Gastrocnemius medialis (tissue), 4 donors: ENCODE measurements around the gene MFAP4. TPM values are rescaled to one million over a fixed set of nuclear protein-coding genes. Genes with fewer than 3 reads are reported as not detected.

ENCODE experiments used
- ATAC-seq, 2 donors: fragments of 150-250 bp; one replicate each; pipeline ENCODE4 v1.9.1; 2016
- DNase-seq, 2 donors: peaks; one replicate each; pipeline ENCODE4 v3.0.0-alpha.2; 2019
- H3K27ac ChIP-seq, 4 donors: fragments of 200-600 bp; sonication (generic); 1 replicate in 1 of 4; 2 replicates in 3 of 4; pipeline ENCODE4 v1.5.1; 2016 to 2018; ENCODE audit warnings: mild to moderate bottlenecking in 2 of 4, moderate library complexity in 1 of 4
- H3K27me3 ChIP-seq, 3 donors: fragments of 200-600 bp; sonication (generic) in 2 of 3; 1 replicate in 1 of 3; 2 replicates in 2 of 3; pipeline versions ENCODE4 v1.5.1 to v1.6.0; 2016 to 2019; ENCODE audit warnings: mild to moderate bottlenecking in 1 of 3, moderate library complexity in 1 of 3
- H3K36me3 ChIP-seq, 2 donors: fragments of 200-600 bp; sonication (generic) in 1 of 2; one replicate each; pipeline ENCODE4 v1.5.1; 2017 to 2018
- H3K4me1 ChIP-seq, 2 donors: fragments of 200-600 bp; sonication (generic) in 1 of 2; one replicate each; pipeline ENCODE4 v1.5.1; 2016 to 2017; ENCODE audit warnings: mild to moderate bottlenecking in 2 of 2
- H3K4me3 ChIP-seq, 4 donors: fragments of 200-600 bp; sonication (generic) in 3 of 4; 1 replicate in 1 of 4; 2 replicates in 3 of 4; pipeline ENCODE4 v1.5.1; 2016 to 2019; ENCODE audit warnings: mild to moderate bottlenecking in 2 of 4
- H3K9me3 ChIP-seq, 3 donors: fragments of 200-600 bp; sonication (generic) in 2 of 3; 1 replicate in 1 of 3; 2 replicates in 2 of 3; pipeline ENCODE4 v1.5.1; 2016 to 2019
- CTCF ChIP-seq, 5 experiments: fragments of 450-650 bp in 3 of 5; fragments of 200-600 bp in 2 of 5; sonication (generic) in 2 of 5; IDR thresholded peaks in 4 of 5; conservative IDR thresholded peaks in 1 of 5; 1 replicate in 4 of 5; 2 replicates in 1 of 5; pipeline ENCODE4 v1.5.1; 2016 to 2019; ENCODE audit warnings: antibody characterized with exemption in 5 of 5, mild to moderate bottlenecking in 3 of 5, moderate library complexity in 3 of 5
- POLR2A ChIP-seq, 2 donors: fragments of 450-650 bp; IDR thresholded peaks; one replicate each; pipeline ENCODE4 v1.6.1; 2017; ENCODE audit warnings: antibody characterized with exemption in 2 of 2, mild to moderate bottlenecking in 2 of 2, moderate library complexity in 2 of 2
- in situ Hi-C, 4 donors: fragments of 200-750 bp; cut with MboI; loops; one replicate each; pipeline versions ENCODE4 v1.15.0 to v1.8.0; 2017; ENCODE audit warnings: low sequenced_read_pairs in 4 of 4
- intact Hi-C: fragments of 100-400 bp; cut with DNase I; formaldehyde crosslinking; loops from one replicate; pipeline ENCODE4 v1.15.1; 2023; ENCODE audit warnings: low total_unique reads
- total RNA-seq, 4 donors: library from RNA; depleted of rRNA; stranded (reverse); fragments of >200 nt; gene quantifications; one replicate each; pipeline versions ENCODE4 v1.1.0 to v1.2.3, GENCODE V29; 2016

MFAP4 gene
- total RNA-seq, 4 donors from 2014 or later = 11.0 to 22.7 (median 14.8) TPM

GRCh38 chr17:19385521-19385983 lies 1.4 kb downstream of the MFAP4 start:
- Histone ChIP-seq H3K27ac (peak overlapping the region; percentile 60 to 81 (median 76)), H3K4me3 (no peak overlapping the region), H3K4me1 (peaks cover 22 to 44% of the 10 kb centered on the region in 2 donors), H3K27me3 (no peaks in the 10 kb centered on the region), H3K36me3 (peaks cover 0 to 34% of the 10 kb centered on the region in 2 donors), H3K9me3 (no peaks in the 10 kb centered on the region)
- TF ChIP-seq POLR2A (IDR thresholded peaks at IDR 0.05) (no peak), CTCF (IDR thresholded peaks at IDR 0.05 in 4 of 5, conservative IDR thresholded peaks at IDR 0.05 in 1 of 5) (no peak)
- no peak for ATAC-seq
- in situ Hi-C loops = no loop called here
- intact Hi-C loops = no loop called here
- DNase-seq = no peak

- DNase-seq (peak; percentile 65 to 89), ATAC-seq (peak; percentile 34 to 56)
- no peaks in the 10 kb centered on the region for H3K9me3 ChIP-seq
- H3K36me3 ChIP-seq = peaks cover 0 to 39% of the 10 kb centered on the region in 2 donors
- intact Hi-C loops (no loop called here), in situ Hi-C loops (no loop called here)
- H3K4me3 ChIP-seq = no peak overlapping the region
- TF ChIP-seq CTCF (IDR thresholded peaks at IDR 0.05 in 4 of 5, conservative IDR thresholded peaks at IDR 0.05 in 1 of 5) = no peak
- peak in 1 of 2 donors; percentile 42 for TF ChIP-seq POLR2A (IDR thresholded peaks at IDR 0.05)
- peaks cover 22 to 44% of the 10 kb centered on the region in 2 donors for H3K4me1 ChIP-seq
- H3K27ac ChIP-seq = peak overlapping the region; percentile 60 to 81 (median 76)
- H3K27me3 ChIP-seq = no peaks in the 10 kb centered on the region
These were observed 2.1 kb downstream of the MFAP4 start for GRCh38 chr17:19384723-19385391.

GRCh38 chr17:19383681-19384470 lies 3.1 kb downstream of the MFAP4 start:
- H3K4me3 ChIP-seq = no peak overlapping the region
- H3K4me1 ChIP-seq = peaks cover 22 to 48% of the 10 kb centered on the region in 2 donors
- peaks cover 0 to 44% of the 10 kb centered on the region in 2 donors for H3K36me3 ChIP-seq

More at GRCh38 chr17:19383681-19384470, 3.1 kb downstream of the MFAP4 start:
- peak overlapping the region; percentile 60 to 81 (median 76) for H3K27ac ChIP-seq
- no peaks in the 10 kb centered on the region for H3K9me3 ChIP-seq
- intact Hi-C loops (no loop called here), in situ Hi-C loops (no loop called here)
- no peak for TF ChIP-seq POLR2A (IDR thresholded peaks at IDR 0.05)
- TF ChIP-seq CTCF (IDR thresholded peaks at IDR 0.05 in 4 of 5, conservative IDR thresholded peaks at IDR 0.05 in 1 of 5) = no peak
- peak in 1 of 2 donors; percentile 47 for DNase-seq
- no peak for ATAC-seq
- H3K27me3 ChIP-seq = no peaks in the 10 kb centered on the region
